ENCODE data around the gene SLC2A11. TPM values are rescaled to one million over a fixed set of nuclear protein-coding genes. Genes with fewer than 3 reads are reported as not detected.

The SLC2A11 gene
- total RNA-seq, 1 experiment from 2014 or later, result 9.4 TPM

DNA sequence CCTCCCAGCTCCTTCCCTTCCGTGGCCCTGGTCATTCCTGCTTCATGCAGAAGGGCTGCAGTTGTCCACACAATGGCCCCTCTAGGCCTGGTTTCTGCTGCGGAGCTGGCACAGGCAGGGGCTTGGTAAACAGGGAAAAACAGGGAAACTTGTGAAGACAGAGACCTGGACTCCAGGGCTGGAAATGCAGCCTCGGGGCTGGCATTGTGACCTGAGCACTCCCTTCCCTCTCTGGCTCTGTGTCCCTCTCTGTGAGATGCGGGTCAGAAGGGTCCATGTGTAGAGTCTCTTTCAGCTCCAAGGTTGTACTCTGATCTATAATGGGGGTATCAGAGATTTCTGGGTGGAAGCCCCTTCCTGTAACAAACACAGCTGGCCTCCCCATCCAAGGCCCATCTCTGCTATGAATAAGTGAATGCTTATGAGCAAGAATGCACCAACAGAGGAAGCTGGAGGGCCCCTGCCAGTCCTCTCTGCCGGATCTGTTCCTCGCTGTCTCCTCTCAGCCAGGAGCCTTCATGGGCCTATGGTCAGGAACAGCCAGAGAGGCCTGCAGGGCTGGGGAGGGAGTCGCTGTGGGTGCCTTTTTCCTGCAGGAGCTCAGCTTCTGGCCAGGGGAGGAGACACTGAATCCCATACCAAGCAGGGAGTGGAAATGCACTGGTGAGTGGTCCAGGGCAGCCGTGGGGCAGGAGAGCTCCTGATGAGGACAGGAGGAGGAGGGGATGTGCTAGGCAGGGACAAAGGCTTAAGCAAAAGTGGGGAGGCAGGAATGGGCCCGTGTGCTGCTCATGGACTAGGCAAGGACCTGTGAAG, 12.2 kb upstream of the SLC2A11 start:
- ChIA-PET POLR2A (ENCODE audit: unreplicated experiment) (no interaction called here), CTCF (no interaction called here)
- no peaks in the 10 kb centered on the region for H3K36me3 ChIP-seq (ENCODE audit: low read depth, low read length)
- H3K27ac ChIP-seq (ENCODE audit: low read length), result no peak overlapping the region
- H3K4me3 ChIP-seq (ENCODE audit: low read length), result no peak overlapping the region
- no peaks in the 10 kb centered on the region for H3K9me2 ChIP-seq (replicated peaks; ENCODE audit: low read length)
- TF ChIP-seq EZH2phosphoT487 (IDR thresholded peaks at IDR 0.05; ENCODE audit: borderline replicate concordance, low read length) (no peak), EZH2 (IDR thresholded peaks at IDR 0.05; ENCODE audit: low read length, unreplicated experiment) (no peak)
- TF ChIP-seq, protein P1, sequence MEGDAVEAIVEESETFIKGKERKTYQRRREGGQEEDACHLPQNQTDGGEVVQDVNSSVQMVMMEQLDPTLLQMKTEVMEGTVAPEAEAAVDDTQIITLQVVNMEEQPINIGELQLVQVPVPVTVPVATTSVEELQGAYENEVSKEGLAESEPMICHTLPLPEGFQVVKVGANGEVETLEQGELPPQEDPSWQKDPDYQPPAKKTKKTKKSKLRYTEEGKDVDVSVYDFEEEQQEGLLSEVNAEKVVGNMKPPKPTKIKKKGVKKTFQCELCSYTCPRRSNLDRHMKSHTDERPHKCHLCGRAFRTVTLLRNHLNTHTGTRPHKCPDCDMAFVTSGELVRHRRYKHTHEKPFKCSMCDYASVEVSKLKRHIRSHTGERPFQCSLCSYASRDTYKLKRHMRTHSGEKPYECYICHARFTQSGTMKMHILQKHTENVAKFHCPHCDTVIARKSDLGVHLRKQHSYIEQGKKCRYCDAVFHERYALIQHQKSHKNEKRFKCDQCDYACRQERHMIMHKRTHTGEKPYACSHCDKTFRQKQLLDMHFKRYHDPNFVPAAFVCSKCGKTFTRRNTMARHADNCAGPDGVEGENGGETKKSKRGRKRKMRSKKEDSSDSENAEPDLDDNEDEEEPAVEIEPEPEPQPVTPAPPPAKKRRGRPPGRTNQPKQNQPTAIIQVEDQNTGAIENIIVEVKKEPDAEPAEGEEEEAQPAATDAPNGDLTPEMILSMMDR (conservative IDR thresholded peaks at IDR 0.05; ENCODE audit: low read depth, low read length), result no peak
- no peak overlapping the region for H3K4me2 ChIP-seq (ENCODE audit: low read length)
- no peaks in the 10 kb centered on the region for H3K79me2 ChIP-seq (ENCODE audit: low read length)
- no peaks in the 10 kb centered on the region for H3K27me3 ChIP-seq (ENCODE audit: low read length)
- ATAC-seq (no peak), DNase-seq (no peak)
- no peak overlapping the region for H3K9ac ChIP-seq (ENCODE audit: low read length)
- H4K20me1 ChIP-seq (ENCODE audit: low read length), result no peaks in the 10 kb centered on the region
- H3F3A ChIP-seq (ENCODE audit: low read length, unreplicated experiment), result no peaks in the 10 kb centered on the region
- no peaks in the 10 kb centered on the region for H3K9me3 ChIP-seq (ENCODE audit: low read length)
- H2AFZ ChIP-seq (ENCODE audit: low read length), result no peak overlapping the region
- no TSS peak for BruUV-seq (replicated peaks)
- intact Hi-C loops (cut with micrococcal nuclease), result loop anchor here (5.0 kb wide), 2 partner anchors 78 to 303 kb away; partner anchors contain the start of gene CHCHD10
- no peaks in the 10 kb centered on the region for H3K4me1 ChIP-seq (ENCODE audit: insufficient read depth, low read length)

DNA sequence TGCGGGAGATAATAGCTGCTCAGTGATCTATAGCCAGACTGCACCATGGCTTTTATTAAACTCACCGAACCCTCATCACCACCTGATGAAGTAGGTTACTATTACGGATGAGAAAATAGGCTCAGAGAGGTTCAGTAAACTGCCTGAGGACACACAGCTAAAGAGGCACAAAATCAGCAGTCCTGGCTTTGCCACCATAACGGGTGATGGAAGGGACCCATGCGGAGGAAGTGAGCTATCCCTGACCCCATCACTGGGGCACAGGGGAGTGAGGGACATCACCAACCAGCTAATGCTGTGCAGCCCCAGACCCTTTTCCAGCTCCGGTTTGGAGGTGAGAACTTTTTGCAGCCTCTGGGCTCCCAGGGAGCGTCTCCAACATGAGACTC, 11.6 kb upstream of the SLC2A11 start:
- H3K9ac ChIP-seq (ENCODE audit: low read length), result no peak overlapping the region
- no peak overlapping the region for H3K4me3 ChIP-seq (ENCODE audit: low read length)

More for the DNA sequence above, 11.6 kb upstream of the SLC2A11 start:
- Histone ChIP-seq H4K20me1 (ENCODE audit: low read length) (no peaks in the 10 kb centered on the region), H3K27me3 (ENCODE audit: low read length) (no peaks in the 10 kb centered on the region), H3K4me1 (ENCODE audit: insufficient read depth, low read length) (no peaks in the 10 kb centered on the region), H2AFZ (ENCODE audit: low read length) (no peak overlapping the region), H3K4me2 (ENCODE audit: low read length) (no peak overlapping the region), H3K9me2 (replicated peaks; ENCODE audit: low read length) (no peaks in the 10 kb centered on the region), H3K27ac (ENCODE audit: low read length) (no peak overlapping the region), H3K9me3 (ENCODE audit: low read length) (no peaks in the 10 kb centered on the region), H3F3A (ENCODE audit: low read length, unreplicated experiment) (no peaks in the 10 kb centered on the region), H3K36me3 (ENCODE audit: low read depth, low read length) (no peaks in the 10 kb centered on the region), H3K79me2 (ENCODE audit: low read length) (no peaks in the 10 kb centered on the region)
- DNase-seq (no peak), ATAC-seq (no peak)
- no TSS peak for BruUV-seq (replicated peaks)
- TF ChIP-seq EZH2phosphoT487 (IDR thresholded peaks at IDR 0.05; ENCODE audit: borderline replicate concordance, low read length) (no peak), EZH2 (IDR thresholded peaks at IDR 0.05; ENCODE audit: low read length, unreplicated experiment) (no peak)
- TF ChIP-seq, protein P1 (conservative IDR thresholded peaks at IDR 0.05; ENCODE audit: low read depth, low read length), result no peak
- intact Hi-C loops (cut with micrococcal nuclease), result loop anchor here (5.0 kb wide), 2 partner anchors 79 to 304 kb away; partner anchors contain the start of gene CHCHD10
- ChIA-PET CTCF (no interaction called here), POLR2A (ENCODE audit: unreplicated experiment) (no interaction called here)
